ENCODE data around the gene ESPN. TPM values are rescaled to one million over a fixed set of nuclear protein-coding genes. Genes with fewer than 3 reads are reported as not detected.
"Not testable (repeated sequence)": the region's sequence is repeated elsewhere in the genome, so short reads cannot be mapped to it uniquely, and the experiment has no call there.

Gene ESPN
- total RNA-seq, 2 donors from 2014 or later, result 74.3 to 98.0 TPM

DNA sequence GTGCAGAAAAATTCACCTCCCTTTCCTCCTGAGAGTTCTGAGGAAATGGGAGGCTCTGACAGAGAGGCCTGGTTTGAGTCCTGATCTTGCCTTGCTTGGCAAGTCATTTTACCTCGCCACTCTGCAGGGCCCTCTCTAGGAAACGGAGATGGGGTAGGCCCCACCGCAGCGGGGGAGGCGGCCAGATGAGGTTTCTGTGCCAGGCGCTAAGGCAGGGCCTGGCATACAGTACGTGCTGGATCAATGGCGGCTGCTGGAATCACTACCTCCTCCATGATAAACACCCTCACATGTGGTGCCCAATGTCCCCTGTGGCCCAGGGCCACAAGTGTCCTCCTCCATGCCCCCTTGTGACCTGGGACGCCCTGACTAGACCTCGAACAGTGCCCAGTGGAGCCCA is 67.4 kb downstream of the ESPN start:
- Histone ChIP-seq H3K9ac (ENCODE audit: low read depth in 2 of 2, low read length in 2 of 2) (no peak overlapping the region), H3K27ac (no peak overlapping the region), H3K4me3 (no peak overlapping the region), H3K9me3 (no peaks in the 10 kb centered on the region), H3K27me3 (peaks cover 5% of the 10 kb centered on the region), H3K4me1 (peaks cover 3% of the 10 kb centered on the region), H3K36me3 (no peaks in the 10 kb centered on the region)
- intact Hi-C loops (cut with DNase I), result no loop called here
- no peak for DNase-seq
- TF ChIP-seq CTCF (IDR thresholded peaks at IDR 0.05), result no peak

GRCh38 chr1:6493834-6494223 is 69.3 kb downstream of the ESPN start:
- H3K9ac ChIP-seq (ENCODE audit: low read depth in 2 of 2, low read length in 2 of 2); H3K4me3 ChIP-seq; H3K27ac ChIP-seq; H3K36me3 ChIP-seq; H3K4me1 ChIP-seq; H3K9me3 ChIP-seq; DNase-seq; intact Hi-C loops (cut with DNase I): not testable (repeated sequence)
- peaks cover 12% of the 10 kb centered on the region for H3K27me3 ChIP-seq

DNA sequence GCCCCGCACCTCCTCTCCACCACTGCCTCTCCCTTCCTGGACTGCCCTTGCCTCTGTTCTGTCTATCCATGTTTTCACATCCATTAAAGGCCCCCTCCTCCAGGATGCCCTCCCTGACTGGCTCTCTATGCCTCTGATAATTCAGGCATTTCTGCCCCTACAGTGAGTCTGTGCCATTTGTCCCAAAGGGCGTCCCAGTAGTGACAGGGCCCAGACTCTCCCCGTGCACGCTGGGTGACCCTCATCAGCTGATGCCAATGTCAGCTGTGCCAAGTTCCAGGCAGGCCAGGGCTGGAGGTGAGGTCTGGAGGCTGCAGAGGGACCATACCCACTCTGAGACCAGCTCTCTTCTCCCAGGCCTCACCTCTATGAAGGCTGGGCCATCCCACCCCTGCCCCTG is 70.1 kb downstream of the ESPN start:
- Histone ChIP-seq H3K4me1 (peaks cover 3% of the 10 kb centered on the region), H3K4me3 (no peak overlapping the region), H3K36me3 (no peaks in the 10 kb centered on the region), H3K27me3 (peaks cover 12% of the 10 kb centered on the region), H3K9me3 (no peaks in the 10 kb centered on the region), H3K27ac (no peak overlapping the region), H3K9ac (ENCODE audit: low read depth in 2 of 2, low read length in 2 of 2) (no peak overlapping the region)
- DNase-seq, result no peak
- intact Hi-C loops (cut with DNase I), result no loop called here
- TF ChIP-seq CTCF (IDR thresholded peaks at IDR 0.05), result no peak

- no peaks in the 10 kb centered on the region for H3K36me3 ChIP-seq
- intact Hi-C loops (cut with DNase I), result no loop called here
- H3K4me1 ChIP-seq, result peaks cover 3% of the 10 kb centered on the region
- H3K4me3 ChIP-seq, result no peak overlapping the region
- no peak for TF ChIP-seq CTCF (IDR thresholded peaks at IDR 0.05)
- no peaks in the 10 kb centered on the region for H3K9me3 ChIP-seq
- H3K9ac ChIP-seq (ENCODE audit: low read depth in 2 of 2, low read length in 2 of 2), result no peak overlapping the region
- no peak for DNase-seq
- H3K27ac ChIP-seq, result no peak overlapping the region
- peaks cover 12% of the 10 kb centered on the region for H3K27me3 ChIP-seq
These were observed 70.5 kb downstream of the ESPN start for GRCh38 chr1:6495041-6495441.

GRCh38 chr1:6495540-6496364 is 71.2 kb downstream of the ESPN start:
- Histone ChIP-seq H3K27me3 (peaks cover 12% of the 10 kb centered on the region), H3K4me1 (peaks cover 3% of the 10 kb centered on the region), H3K27ac (no peak overlapping the region), H3K9ac (ENCODE audit: low read depth in 2 of 2, low read length in 2 of 2) (no peak overlapping the region), H3K36me3 (no peaks in the 10 kb centered on the region), H3K9me3 (no peaks in the 10 kb centered on the region), H3K4me3 (no peak overlapping the region)
- intact Hi-C loops (cut with DNase I), result no loop called here
- no peak for TF ChIP-seq CTCF (IDR thresholded peaks at IDR 0.05)
- no peak for DNase-seq

GRCh38 chr1:6496365-6496721 is 71.8 kb downstream of the ESPN start:
- no peak overlapping the region for H3K27ac ChIP-seq
- peaks cover 12% of the 10 kb centered on the region for H3K27me3 ChIP-seq
- intact Hi-C loops (cut with DNase I), result no loop called here
- peaks cover under 1% of the 10 kb centered on the region for H3K4me1 ChIP-seq
- no peak overlapping the region for H3K9ac ChIP-seq (ENCODE audit: low read depth in 2 of 2, low read length in 2 of 2)
- no peaks in the 10 kb centered on the region for H3K9me3 ChIP-seq
- no peak overlapping the region for H3K4me3 ChIP-seq
- no peaks in the 10 kb centered on the region for H3K36me3 ChIP-seq
- TF ChIP-seq CTCF (IDR thresholded peaks at IDR 0.05), result no peak
- no peak for DNase-seq

All from colonic mucosa (tissue), 4 donors.